Spleen (tissue), 7 donors: ENCODE data around the gene POLD2.

Experiments used
- CTCF ChIP-seq, 11 experiments: fragments of 200-600 bp in 7 of 11; fragments of 450-650 bp in 4 of 11; sonication (generic) in 4 of 11; IDR thresholded peaks in 8 of 11; conservative IDR thresholded peaks in 3 of 11; 1 replicate in 7 of 11; 2 replicates in 4 of 11; pipeline versions ENCODE4 v1.4.0 to v1.8.0; 2016 to 2021; ENCODE audit warnings: antibody characterized with exemption in 11 of 11, inconsistent platforms in 4 of 11, mild to moderate bottlenecking in 1 of 11
- POLR2A ChIP-seq, 3 donors: fragments of 450-650 bp; IDR thresholded peaks; one replicate each; pipeline ENCODE4 v1.5.1; 2017; ENCODE audit warnings: antibody characterized with exemption in 3 of 3, mild to moderate bottlenecking in 1 of 3
- donor health status: DM: no; HTN: no; CAD: no; lungs with moderate emphysema.
- donor health status: DM: no; HTN: no; CAD: no.
- donor health status: DM: no; HTN: no; CAD: no.

- TF ChIP-seq CTCF (IDR thresholded peaks at IDR 0.05 in 8 of 11, conservative IDR thresholded peaks at IDR 0.05 in 3 of 11) (no peak), POLR2A (IDR thresholded peaks at IDR 0.05) (no peak)
These were observed 43.9 kb downstream of the POLD2 start for GRCh38 chr7:44079331-44080021.
